Muscle of leg (tissue), 16 donors: ENCODE results near the gene TFB2M. TPM values are rescaled to one million over a fixed set of nuclear protein-coding genes. Genes with fewer than 3 reads are reported as not detected.
A peak's percentile ranks its signal among the peaks of the same experiment; 100 is the strongest.
"Not testable (repeated sequence)": the region's sequence is repeated elsewhere in the genome, so short reads cannot be mapped to it uniquely, and the experiment has no call there.

Experiments used
- DNase-seq: peaks from one replicate; pipeline ENCODE4 v3.0.0; 2013
- H3K27ac ChIP-seq: one replicate; pipeline ENCODE4 v1.5.1; 2013; ENCODE audit warnings: mild to moderate bottlenecking, low read length, control low read depth
- H3K27me3 ChIP-seq: one replicate; pipeline ENCODE4 v1.6.1; 2013; ENCODE audit warnings: low read length; ENCODE audit not compliant: control insufficient read depth, insufficient read depth
- H3K36me3 ChIP-seq: one replicate; pipeline ENCODE4 v1.6.1; 2013; ENCODE audit warnings: low read length; ENCODE audit not compliant: control insufficient read depth, insufficient read depth
- H3K4me1 ChIP-seq: one replicate; pipeline ENCODE4 v1.6.1; 2013; ENCODE audit warnings: low read length; ENCODE audit not compliant: control insufficient read depth, insufficient read depth
- H3K4me3 ChIP-seq: one replicate; pipeline ENCODE4 v1.5.1; 2013; ENCODE audit warnings: low read length, control low read depth
- H3K9me3 ChIP-seq: replicated peaks from 2 replicates; pipeline ENCODE4 v1.6.1; 2013; ENCODE audit warnings: low read depth, low read length; ENCODE audit not compliant: control insufficient read depth
- WGBS: methylation state at CpG from one replicate; pipeline ENCODE4 v1.1.5; 2013; ENCODE audit warnings: missing lambda C conversion rate; ENCODE audit not compliant: insufficient coverage; 5-methylcytosine and 5-hydroxymethylcytosine counted together
- long read RNA-seq, 11 donors: transcript quantifications; one replicate each; lab custom pipeline, GENCODE V29; 2026
- polyA plus RNA-seq, 8 donors: library from polyadenylated mRNA; unstranded; fragments of 120-200 nt; gene quantifications; one replicate each; pipeline versions ENCODE4 v1.2.1 to v1.2.3, GENCODE V29; 2013; ENCODE audit warnings: inconsistent platforms in 1 of 8, low replicate concordance in 1 of 8; ENCODE audit not compliant: insufficient read length in 8 of 8, insufficient read depth in 1 of 8
- total RNA-seq: library from RNA; stranded (reverse); fragments of 120-200 nt; gene quantifications from one replicate; pipeline ENCODE4 v1.2.4, GENCODE V29; 2013

The TFB2M gene
- total RNA-seq (10.0 TPM), polyA plus RNA-seq (10 to 100 TPM; 10.5 to 14.2 (median 11.7) TPM)
- long read RNA-seq, donor 1, partial matches to known transcripts, result 0 of 2 reads
- long read RNA-seq, donor 1, other reads (novel, unspliced or antisense), result 0 of 2 reads
- long read RNA-seq, donor 2, partial matches to known transcripts, result 0 of 2 reads
- long read RNA-seq, donor 2, other reads (novel, unspliced or antisense), result 0 of 2 reads
- long read RNA-seq, donor 3, partial matches to known transcripts, result 0 of 4 reads
- long read RNA-seq, donor 3, other reads (novel, unspliced or antisense), result 0 of 4 reads
- long read RNA-seq, donor 4, partial matches to known transcripts, result 0 of 1 reads
- long read RNA-seq, donor 4, other reads (novel, unspliced or antisense), result 0 of 1 reads
- long read RNA-seq, donor 5, transcript TFB2M-201 (8 exons, 1,848 nt), result major isoform, 15 of 15 reads
- long read RNA-seq, donor 5, partial matches to known transcripts, result 0 of 15 reads
- long read RNA-seq, donor 5, other reads (novel, unspliced or antisense), result 0 of 15 reads
- long read RNA-seq, donor 6, transcript TFB2M-201 (8 exons, 1,848 nt), result major isoform, 9 of 15 reads
- long read RNA-seq, donor 6, partial matches to known transcripts, result 6 of 15 reads
- long read RNA-seq, donor 6, other reads (novel, unspliced or antisense), result 0 of 15 reads
- long read RNA-seq, donor 7, partial matches to known transcripts, result 0 of 1 reads
- long read RNA-seq, donor 7, other reads (novel, unspliced or antisense), result 0 of 1 reads
- long read RNA-seq, donor 8, partial matches to known transcripts, result 0 of 3 reads
- long read RNA-seq, donor 8, other reads (novel, unspliced or antisense), result 0 of 3 reads
- long read RNA-seq, donor 9, partial matches to known transcripts, result 0 of 3 reads
- long read RNA-seq, donor 9, other reads (novel, unspliced or antisense), result 0 of 3 reads
- long read RNA-seq, donor 10, transcript TFB2M-201 (8 exons, 1,848 nt), result major isoform, 8 of 8 reads
- long read RNA-seq, donor 10, partial matches to known transcripts, result 0 of 8 reads
- long read RNA-seq, donor 10, other reads (novel, unspliced or antisense), result 0 of 8 reads
- long read RNA-seq, donor 11, partial matches to known transcripts, result 0 of 2 reads
- long read RNA-seq, donor 11, other reads (novel, unspliced or antisense), result 0 of 2 reads

GRCh38 chr1:246566128-246566812 lies at the start of gene TFB2M, which contains the start of gene CNST:
Gene TFB2M (minus strand): TSS chr1:246566261. CDS start chr1:246566138, 123 bp downstream.
Gene CNST (plus strand): TSS chr1:246566456. CDS start chr1:246591563, 25,107 bp downstream.
- under 1% methylated on average over 55 of the region's 62 CpGs for WGBS
- H3K4me1 ChIP-seq, result peaks cover 8% of the 10 kb centered on the region
- H3K27ac ChIP-seq, result peak within 1 kb of the TSS; percentile 97
- peak within 1 kb of the TSS; percentile 92 for H3K4me3 ChIP-seq
- no peaks in the 10 kb centered on the region for H3K27me3 ChIP-seq
- peak; percentile 100 for DNase-seq
- no peaks in the 10 kb centered on the region for H3K9me3 ChIP-seq
- H3K36me3 ChIP-seq, result peaks cover 9% of the 10 kb centered on the region

GRCh38 chr1:246613096-246613758 lies 47.2 kb upstream of the TFB2M start:
- Histone ChIP-seq H3K36me3 (no peaks in the 10 kb centered on the region), H3K9me3 (no peaks in the 10 kb centered on the region), H3K27me3 (no peaks in the 10 kb centered on the region), H3K4me3 (no peak overlapping the region), H3K4me1 (peaks cover 5% of the 10 kb centered on the region), H3K27ac (no peak overlapping the region)
- no peak for DNase-seq
- no CpG with 5 or more reads among the region's 6 CpGs for WGBS

- H3K27ac ChIP-seq, result peak overlapping the region; percentile 55
- DNase-seq, result no peak
- H3K36me3 ChIP-seq, result no peaks in the 10 kb centered on the region
- H3K9me3 ChIP-seq, result peaks cover 3% of the 10 kb centered on the region
- H3K27me3 ChIP-seq, result no peaks in the 10 kb centered on the region
- WGBS, result no CpG with 5 or more reads among the region's 4 CpGs
- H3K4me1 ChIP-seq, result peaks cover 5% of the 10 kb centered on the region
- no peak overlapping the region for H3K4me3 ChIP-seq
Measured at GRCh38 chr1:246609632-246610031, 43.6 kb upstream of the TFB2M start.

GRCh38 chr1:246608616-246609376 lies 42.7 kb upstream of the TFB2M start:
- peaks cover 5% of the 10 kb centered on the region for H3K9me3 ChIP-seq
- H3K27ac ChIP-seq, result peak overlapping the region; percentile 78
- WGBS, result 67% methylated on average over 10 of the region's 18 CpGs
- no peak overlapping the region for H3K4me3 ChIP-seq
- H3K36me3 ChIP-seq, result no peaks in the 10 kb centered on the region
- peak; percentile 62 for DNase-seq
- H3K4me1 ChIP-seq, result peaks cover 5% of the 10 kb centered on the region
- no peaks in the 10 kb centered on the region for H3K27me3 ChIP-seq

GRCh38 chr1:246607462-246607861 lies 41.4 kb upstream of the TFB2M start:
- H3K36me3 ChIP-seq, result no peaks in the 10 kb centered on the region
- H3K4me1 ChIP-seq, result peaks cover 5% of the 10 kb centered on the region
- 94% methylated on average over 12 of the region's 19 CpGs for WGBS
- H3K9me3 ChIP-seq, result peaks cover 5% of the 10 kb centered on the region
- H3K27me3 ChIP-seq, result no peaks in the 10 kb centered on the region
- DNase-seq, result peak; percentile 11
- no peak overlapping the region for H3K27ac ChIP-seq
- H3K4me3 ChIP-seq, result no peak overlapping the region

- DNase-seq, H3K27me3 ChIP-seq, H3K9me3 ChIP-seq, H3K4me1 ChIP-seq, H3K36me3 ChIP-seq, H3K27ac ChIP-seq, H3K4me3 ChIP-seq: not testable (repeated sequence)
- WGBS, result 96% methylated on average over 18 of the region's 19 CpGs
Measured at GRCh38 chr1:246605231-246605630, 39.2 kb upstream of the TFB2M start.

- Histone ChIP-seq H3K9me3 (peaks cover 2% of the 10 kb centered on the region), H3K4me1 (peaks cover 4% of the 10 kb centered on the region), H3K36me3 (no peaks in the 10 kb centered on the region), H3K4me3 (no peak overlapping the region), H3K27ac (no peak overlapping the region), H3K27me3 (no peaks in the 10 kb centered on the region)
- DNase-seq, result no peak
- WGBS, result 100% methylated on average over 2 of the region's 3 CpGs
Measured at GRCh38 chr1:246602194-246602593, 36.1 kb upstream of the TFB2M start.

- 83% methylated on average over 2 of the region's 2 CpGs for WGBS
- no peak for DNase-seq
- Histone ChIP-seq H3K4me1 (peaks cover 5% of the 10 kb centered on the region), H3K36me3 (no peaks in the 10 kb centered on the region), H3K4me3 (no peak overlapping the region), H3K27ac (no peak overlapping the region), H3K27me3 (no peaks in the 10 kb centered on the region), H3K9me3 (peaks cover 2% of the 10 kb centered on the region)
Measured at GRCh38 chr1:246600579-246600978, 34.5 kb upstream of the TFB2M start.
